HFF-Myc (cell line): ENCODE data around the gene E2F1.
"Not testable (repeated sequence)": the region's sequence is repeated elsewhere in the genome, so short reads cannot be mapped to it uniquely, and the experiment has no call there.

Experiments
- DNase-seq: peaks from one replicate; pipeline ENCODE4 v3.0.0-alpha.2; 2011; ENCODE audit warnings: low read depth; ENCODE audit errors: extremely low read depth
- H3K4me3 ChIP-seq: replicated peaks from 2 replicates; pipeline ENCODE4 v1.5.1; 2011; ENCODE audit warnings: low read depth, mild to moderate bottlenecking, control low read depth, low read length
- CTCF ChIP-seq: IDR thresholded peaks from 2 replicates; pipeline ENCODE4 v1.5.1; 2012; ENCODE audit warnings: mild to moderate bottlenecking, low read depth, low read length, control low read depth; ENCODE audit errors: missing control alignments

The E2F1 gene

GRCh38 chr20:33646191-33646590, 40.0 kb downstream of the E2F1 start:
- H3K4me3 ChIP-seq, result no peak overlapping the region
- TF ChIP-seq CTCF, result no peak
- no peak for DNase-seq

DNA sequence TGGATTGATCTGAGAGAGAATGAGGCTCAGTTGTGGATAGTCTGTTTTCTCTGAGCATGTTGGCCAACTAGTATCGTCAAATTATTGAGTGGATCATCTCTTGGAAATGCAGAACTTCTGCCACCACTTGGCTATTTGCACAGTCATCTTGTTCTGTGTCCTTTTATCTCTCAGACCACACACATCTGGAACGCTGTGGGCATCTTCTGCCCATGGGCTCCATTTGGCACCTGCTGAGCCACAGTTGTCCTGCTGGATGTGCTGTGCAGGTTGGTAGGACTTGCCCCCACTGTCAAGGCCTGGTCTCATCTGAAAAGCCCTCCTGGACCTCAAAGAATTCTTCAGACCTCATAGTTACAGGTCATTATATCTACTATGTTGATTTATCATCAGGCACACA, 40.8 kb downstream of the E2F1 start:
- H3K4me3 ChIP-seq, result no peak overlapping the region
- DNase-seq, result no peak
- no peak for TF ChIP-seq CTCF

DNA sequence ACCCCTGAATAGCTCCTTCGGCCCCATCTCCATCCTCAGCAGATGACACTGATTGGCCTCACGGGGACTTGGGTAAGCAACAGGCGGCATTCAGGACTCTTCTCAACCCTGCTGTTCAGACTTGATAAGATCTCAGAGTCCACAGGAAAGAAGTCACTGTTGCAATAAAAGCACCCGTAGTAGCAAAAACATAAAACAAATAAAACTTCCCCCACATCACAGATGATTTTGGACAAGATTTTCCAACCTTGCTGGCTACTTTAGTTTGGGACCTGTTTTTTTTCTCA, 41.2 kb downstream of the E2F1 start:
- TF ChIP-seq CTCF, result no peak
- no peak overlapping the region for H3K4me3 ChIP-seq
- DNase-seq, result no peak

- TF ChIP-seq CTCF, result no peak
- DNase-seq, result no peak
- H3K4me3 ChIP-seq, result no peak overlapping the region
These were observed 41.7 kb downstream of the E2F1 start for GRCh38 chr20:33644313-33645071.

GRCh38 chr20:33640287-33640686, 45.9 kb downstream of the E2F1 start:
- H3K4me3 ChIP-seq, result no peak overlapping the region
- no peak for DNase-seq
- no peak for TF ChIP-seq CTCF

DNA sequence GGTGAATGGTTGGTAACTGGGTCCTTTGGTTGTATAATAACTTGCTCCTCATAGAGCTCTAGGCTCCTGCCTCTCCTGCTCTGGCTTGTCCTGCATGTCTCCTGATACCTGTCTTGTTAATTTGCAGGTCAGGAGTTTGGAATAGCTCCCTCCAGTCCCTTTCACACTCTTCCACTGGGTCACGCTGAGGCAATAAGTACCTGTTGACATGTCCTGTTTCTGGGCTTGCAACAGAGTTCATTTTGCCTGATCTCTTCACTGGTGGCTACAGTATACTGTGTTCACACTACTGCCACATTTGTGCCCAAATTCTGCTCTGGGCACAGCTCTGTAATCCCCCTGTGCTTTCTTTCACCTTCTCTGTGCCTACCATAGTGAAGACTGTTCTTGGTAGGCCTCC, 49.4 kb downstream of the E2F1 start:
- no peak overlapping the region for H3K4me3 ChIP-seq
- TF ChIP-seq CTCF, result no peak

DNA sequence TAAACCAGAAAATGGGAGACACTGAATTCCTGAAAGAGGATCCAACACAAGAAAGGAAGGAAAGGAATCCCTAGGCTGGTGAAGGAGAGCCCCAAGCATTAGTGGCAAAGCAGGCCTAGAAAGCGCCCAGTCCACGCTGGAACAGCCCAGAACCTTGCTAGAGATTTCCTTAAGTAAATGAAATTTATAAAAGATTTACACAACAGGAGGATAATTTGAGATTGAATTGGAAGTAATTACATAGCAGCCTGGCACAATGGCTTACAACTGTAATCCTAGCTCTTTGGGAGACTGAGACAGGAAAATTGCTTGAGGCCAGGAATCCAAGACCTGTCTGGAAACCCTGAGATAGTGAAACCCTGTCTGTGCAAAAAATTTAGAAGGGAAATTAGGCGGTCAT, 50.8 kb downstream of the E2F1 start:
- no peak for DNase-seq
- no peak overlapping the region for H3K4me3 ChIP-seq
- no peak for TF ChIP-seq CTCF

More for the DNA sequence above, 49.4 kb downstream of the E2F1 start:
- DNase-seq, result no peak

DNA sequence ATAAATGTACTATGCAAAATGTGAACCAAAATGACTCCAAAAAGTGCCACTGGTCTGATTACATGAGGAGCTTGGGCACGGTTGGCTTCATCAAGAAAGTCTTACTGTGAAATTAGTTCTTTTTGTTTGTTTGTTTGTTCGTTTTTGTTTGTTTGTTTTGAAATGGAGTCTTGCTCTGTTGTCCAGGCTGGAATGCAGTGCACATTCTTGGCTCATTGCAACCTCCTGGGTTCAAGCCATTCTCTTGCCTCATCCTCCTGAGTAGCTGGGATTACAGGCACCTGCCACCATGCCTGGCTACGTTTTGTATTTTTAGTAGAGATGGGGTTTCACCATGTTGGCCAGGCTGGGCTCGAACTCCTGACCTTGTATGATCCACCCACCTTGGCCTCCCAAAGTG, 54.3 kb downstream of the E2F1 start:
- H3K4me3 ChIP-seq, DNase-seq: not testable (repeated sequence)
